ENCODE results near the gene SAMD11. TPM values are rescaled to one million over a fixed set of nuclear protein-coding genes. Genes with fewer than 3 reads are reported as not detected.

The SAMD11 gene
- total RNA-seq, 1 experiment from 2014 or later, result 2.3 TPM

- peaks cover 15% of the 10 kb centered on the region for H3K27me3 Mint-ChIP-seq (ENCODE audit: low read depth)
- no peak for TF ChIP-seq GTF2I (CRISPR knock-in tag; conservative IDR thresholded peaks at IDR 0.05)
Measured at GRCh38 chr1:974687-975328, 51.1 kb downstream of the SAMD11 start.

GRCh38 chr1:975365-975764, 51.6 kb downstream of the SAMD11 start:
- Mint-ChIP-seq H3K36me3 (peaks cover 3% of the 10 kb centered on the region; the same call in 1 of the 2 replicates), H3K27ac (peak overlapping the region; percentile 50; the same call in 1 of the 2 replicates), H3K4me1 (peaks cover 4% of the 10 kb centered on the region), H3K27me3 (ENCODE audit: low read depth) (peaks cover 9% of the 10 kb centered on the region), H3K4me3 (0 out of 2 replicates have a peak overlapping the region, but pooled peaks have one; percentile 25), H3K9me3 (peaks cover 3% of the 10 kb centered on the region)
- TF ChIP-seq ZNF671 (CRISPR knock-in tag; IDR thresholded peaks at IDR 0.05) (no peak), NFYB (CRISPR knock-in tag; conservative IDR thresholded peaks at IDR 0.05; ENCODE audit: low read depth) (no peak), TCF7 (CRISPR knock-in tag; IDR thresholded peaks at IDR 0.05; ENCODE audit: low read depth) (no peak), E2F4 (CRISPR knock-in tag; IDR thresholded peaks at IDR 0.05; ENCODE audit: borderline replicate concordance, low read depth) (no peak), ZNF425 (CRISPR knock-in tag; conservative IDR thresholded peaks at IDR 0.05) (no peak), ELF4 (CRISPR knock-in tag; IDR thresholded peaks at IDR 0.05; ENCODE audit: low read depth) (no peak), ZNF532 (CRISPR knock-in tag; IDR thresholded peaks at IDR 0.05; ENCODE audit: borderline replicate concordance) (no peak), ZNF512 (CRISPR knock-in tag; IDR thresholded peaks at IDR 0.05; ENCODE audit: borderline replicate concordance) (no peak), CTCF (IDR thresholded peaks at IDR 0.05) (no peak), PRRX2 (CRISPR knock-in tag; IDR thresholded peaks at IDR 0.05) (no peak), RORB (CRISPR knock-in tag; IDR thresholded peaks at IDR 0.05) (no peak), MXD4 (CRISPR knock-in tag; IDR thresholded peaks at IDR 0.05; ENCODE audit: borderline replicate concordance) (no peak), ZNF317 (CRISPR knock-in tag; IDR thresholded peaks at IDR 0.05; ENCODE audit: borderline replicate concordance, low read depth) (no peak), KAT7 (CRISPR knock-in tag; IDR thresholded peaks at IDR 0.05; ENCODE audit: borderline replicate concordance) (no peak)
- DNase-seq (ENCODE audit: low spot score) (no peak), ATAC-seq (no peak)
- CTCF ChIA-PET, result interaction anchor here (1.0 to 1.5 kb wide), 7 partner anchors 9 to 89 kb away, joined by 4 to 8 read pairs (median 5); no protein-coding TSS in a partner anchor
- POLR2A ChIA-PET, result no interaction called here

More at GRCh38 chr1:974687-975328, 51.1 kb downstream of the SAMD11 start:
- no peak for DNase-seq (ENCODE audit: low spot score)
- ChIA-PET CTCF (interaction anchor here (1.5 kb wide), 1 partner anchor 9 kb away, joined by 8 read pairs; no protein-coding TSS in a partner anchor), POLR2A (no interaction called here)
- peaks cover 3% of the 10 kb centered on the region for H3K9me3 Mint-ChIP-seq
- H3K27ac Mint-ChIP-seq, result peak overlapping the region; percentile 65; the same call in 1 of the 2 replicates
- peaks cover 3% of the 10 kb centered on the region; the same call in 1 of the 2 replicates for H3K36me3 Mint-ChIP-seq
- H3K4me1 Mint-ChIP-seq, result peaks cover 4% of the 10 kb centered on the region
- no peak for ATAC-seq
- H3K4me3 Mint-ChIP-seq, result no peak overlapping the region
